ENCODE measurements around the gene LRCH1. TPM values are rescaled to one million over a fixed set of nuclear protein-coding genes. Genes with fewer than 3 reads are reported as not detected.

Gene LRCH1
- total RNA-seq, 1 donor from 2014 or later: 29.6 TPM

DNA sequence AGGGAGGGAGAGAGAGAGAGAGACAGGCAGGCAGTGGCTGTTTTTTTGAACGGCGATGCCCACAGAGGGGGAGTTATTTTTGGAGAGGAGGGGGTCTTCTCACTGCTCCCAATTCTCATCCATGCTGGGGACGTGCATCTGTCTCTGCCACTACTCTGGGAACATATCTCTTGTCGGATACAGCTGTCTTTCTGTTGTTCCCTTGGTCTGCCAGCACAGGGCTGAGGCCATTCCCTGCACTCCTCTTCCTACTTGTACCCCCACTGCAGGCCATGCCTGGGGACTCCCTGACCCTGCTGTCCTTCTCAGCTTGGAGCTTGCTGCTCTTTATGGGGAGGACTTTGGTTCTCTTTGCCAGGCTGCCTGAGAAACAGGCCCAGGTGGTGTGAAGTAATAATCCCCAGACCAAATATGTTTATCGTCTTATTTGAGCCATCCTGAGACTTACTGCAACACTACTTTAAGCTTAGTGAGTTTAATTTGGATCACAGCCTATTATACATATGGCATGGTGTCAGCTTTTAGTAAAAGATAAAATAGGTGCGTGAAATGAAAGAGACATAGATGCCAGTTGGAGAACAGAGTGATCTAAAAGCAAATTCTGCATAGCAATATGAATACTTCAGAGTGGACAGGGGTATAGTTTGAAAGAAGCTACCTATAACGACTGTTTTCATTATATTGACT, 19.1 kb downstream of the LRCH1 start:
- Mint-ChIP-seq H3K4me1 (peaks cover 19% of the 10 kb centered on the region), H3K9me3 (no peaks in the 10 kb centered on the region), H3K36me3 (no peaks in the 10 kb centered on the region), H3K27ac (peak overlapping the region; percentile 33), H3K4me3 (no peak overlapping the region), H3K27me3 (ENCODE audit: low read depth) (no peaks in the 10 kb centered on the region)
- TF ChIP-seq CTCF (IDR thresholded peaks at IDR 0.05; ENCODE audit: unreplicated experiment): no peak
- DNase-seq (ENCODE audit: low spot score in 2 of 2, unreplicated experiment in 2 of 2): no peak

DNA sequence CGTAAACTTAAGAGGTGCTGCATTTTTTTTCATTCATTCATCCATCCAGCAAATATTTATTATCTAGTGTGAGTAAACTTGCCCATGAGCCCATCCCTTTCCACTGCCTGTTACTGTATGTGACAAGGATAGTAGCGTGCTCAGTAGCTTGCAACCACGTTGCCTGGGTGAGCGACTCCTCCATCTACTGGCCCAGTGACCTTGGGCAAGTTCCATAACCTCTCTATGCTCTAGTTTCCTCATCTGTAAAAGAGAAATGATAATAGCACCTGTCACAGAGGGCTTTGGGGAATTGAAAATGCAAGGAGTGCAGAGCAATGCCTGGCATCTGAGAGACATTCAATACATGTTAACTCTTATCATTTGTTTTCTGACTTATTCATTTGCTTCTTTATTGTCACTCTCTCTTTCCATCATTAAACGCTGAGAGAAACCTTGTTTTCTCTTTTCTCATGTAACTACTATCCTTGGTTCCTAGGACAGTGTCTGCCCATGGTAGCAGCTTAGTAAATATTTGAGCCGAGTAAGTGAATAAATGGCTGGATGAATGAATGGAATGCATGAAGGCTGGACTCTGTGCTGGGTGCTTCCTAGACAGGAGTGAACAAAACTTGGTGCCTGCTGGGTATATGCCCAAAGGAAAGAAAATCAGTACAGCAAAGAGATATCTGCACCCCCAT, 19.9 kb downstream of the LRCH1 start:
- peaks cover 25% of the 10 kb centered on the region for H3K4me1 Mint-ChIP-seq
- H3K27ac Mint-ChIP-seq: no peak overlapping the region
- no peaks in the 10 kb centered on the region for H3K36me3 Mint-ChIP-seq
- no peak for TF ChIP-seq CTCF (IDR thresholded peaks at IDR 0.05; ENCODE audit: unreplicated experiment)
- no peaks in the 10 kb centered on the region for H3K27me3 Mint-ChIP-seq (ENCODE audit: low read depth)
- no peak for DNase-seq (ENCODE audit: low spot score in 2 of 2, unreplicated experiment in 2 of 2)
- H3K9me3 Mint-ChIP-seq: no peaks in the 10 kb centered on the region
- no peak overlapping the region for H3K4me3 Mint-ChIP-seq

- H3K4me3 Mint-ChIP-seq: no peak overlapping the region
- no peak for TF ChIP-seq CTCF (IDR thresholded peaks at IDR 0.05; ENCODE audit: unreplicated experiment)
Measured at GRCh38 chr13:46575301-46575771, 22.4 kb downstream of the LRCH1 start.

DNA sequence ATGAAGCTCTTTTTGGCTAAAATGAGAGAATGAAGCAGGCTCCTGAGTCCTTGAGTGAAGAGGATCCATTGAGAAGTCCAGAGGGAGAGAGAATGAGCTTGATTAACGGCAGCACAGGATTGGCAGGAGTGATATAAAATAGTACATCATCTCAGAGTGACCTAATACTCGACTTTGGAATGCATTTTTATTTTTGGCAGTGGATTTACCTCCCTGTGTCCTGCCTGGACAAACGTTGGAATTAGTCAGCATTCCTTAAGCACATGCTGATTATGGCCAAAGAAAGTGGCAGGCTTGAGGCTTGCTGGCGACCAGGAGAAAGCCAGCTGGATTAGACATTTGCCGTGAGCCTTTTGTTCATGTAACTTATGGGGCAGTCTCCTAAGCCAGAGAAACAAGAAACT, 22.9 kb downstream of the LRCH1 start:
- no peaks in the 10 kb centered on the region for H3K36me3 Mint-ChIP-seq
- DNase-seq (ENCODE audit: low spot score in 2 of 2, unreplicated experiment in 2 of 2): no peak
- H3K9me3 Mint-ChIP-seq: no peaks in the 10 kb centered on the region
- TF ChIP-seq CTCF (IDR thresholded peaks at IDR 0.05; ENCODE audit: unreplicated experiment): no peak
- peak overlapping the region; percentile 45 for H3K27ac Mint-ChIP-seq
- peaks cover 49% of the 10 kb centered on the region for H3K4me1 Mint-ChIP-seq
- H3K4me3 Mint-ChIP-seq: no peak overlapping the region
- H3K27me3 Mint-ChIP-seq (ENCODE audit: low read depth): no peaks in the 10 kb centered on the region

More at GRCh38 chr13:46575301-46575771, 22.4 kb downstream of the LRCH1 start:
- H3K4me1 Mint-ChIP-seq: peaks cover 49% of the 10 kb centered on the region
- H3K27ac Mint-ChIP-seq: no peak overlapping the region
- H3K9me3 Mint-ChIP-seq: no peaks in the 10 kb centered on the region
- no peaks in the 10 kb centered on the region for H3K27me3 Mint-ChIP-seq (ENCODE audit: low read depth)
- no peak for DNase-seq (ENCODE audit: low spot score in 2 of 2, unreplicated experiment in 2 of 2)
- no peaks in the 10 kb centered on the region for H3K36me3 Mint-ChIP-seq

- H3K27ac Mint-ChIP-seq: no peak overlapping the region
- no peak overlapping the region for H3K4me3 Mint-ChIP-seq
- no peaks in the 10 kb centered on the region for H3K9me3 Mint-ChIP-seq
- peaks cover 49% of the 10 kb centered on the region for H3K4me1 Mint-ChIP-seq
- H3K36me3 Mint-ChIP-seq: no peaks in the 10 kb centered on the region
- no peaks in the 10 kb centered on the region for H3K27me3 Mint-ChIP-seq (ENCODE audit: low read depth)
- no peak for TF ChIP-seq CTCF (IDR thresholded peaks at IDR 0.05; ENCODE audit: unreplicated experiment)
- no peak for DNase-seq (ENCODE audit: low spot score in 2 of 2, unreplicated experiment in 2 of 2)
Measured at GRCh38 chr13:46576762-46577161, 23.8 kb downstream of the LRCH1 start.
